Measurements from ENCODE around the gene ARHGEF38. TPM values are rescaled to one million over a fixed set of nuclear protein-coding genes. Genes with fewer than 3 reads are reported as not detected.

Gene ARHGEF38
- total RNA-seq, 3 donors from 2014 or later (not counting 1 experiment from before 2014, with no cell fraction given): not detected

GRCh38 chr4:105624530-105624929 lies 72.1 kb downstream of the ARHGEF38 start:
- Histone ChIP-seq H3K36me3 (ENCODE audit: control insufficient read depth, insufficient read depth, low read length) (no peaks in the 10 kb centered on the region), H3K27me3 (ENCODE audit: control insufficient read depth, insufficient read depth, low read length) (no peaks in the 10 kb centered on the region), H3K4me1 (ENCODE audit: control insufficient read depth, insufficient read depth, low read length) (no peaks in the 10 kb centered on the region), H3K27ac (ENCODE audit: low read length) (no peak overlapping the region), H3K4me3 (ENCODE audit: low read length) (no peak overlapping the region), H3K9me3 (ENCODE audit: control insufficient read depth, insufficient read depth, low read length) (no peaks in the 10 kb centered on the region)
- TF ChIP-seq CTCF (IDR thresholded peaks at IDR 0.05): no peak
- H3K27ac Mint-ChIP-seq: no peak overlapping the region
- DNase-seq (no peak), ATAC-seq (no peak)
- peaks cover 0 to 2% of the 10 kb centered on the region in 2 donors for H3K9me3 Mint-ChIP-seq
- no peak overlapping the region for H3K4me3 Mint-ChIP-seq
- 34% methylated on average over 4 of the region's 4 CpGs for WGBS (ENCODE audit: insufficient coverage)
- H3K36me3 Mint-ChIP-seq: no peaks in the 10 kb centered on the region
- no peaks in the 10 kb centered on the region for H3K4me1 Mint-ChIP-seq
- intact Hi-C loops (cut with micrococcal nuclease): no loop called here
- H3K27me3 Mint-ChIP-seq (ENCODE audit: low read depth in 2 of 2): peaks cover 6% of the 10 kb centered on the region in 2 donors

- H3K4me1 Mint-ChIP-seq: no peaks in the 10 kb centered on the region
- no peak overlapping the region for H3K4me3 Mint-ChIP-seq
- Histone ChIP-seq H3K4me1 (ENCODE audit: control insufficient read depth, insufficient read depth, low read length) (no peaks in the 10 kb centered on the region), H3K27ac (ENCODE audit: low read length) (no peak overlapping the region), H3K27me3 (ENCODE audit: control insufficient read depth, insufficient read depth, low read length) (no peaks in the 10 kb centered on the region), H3K36me3 (ENCODE audit: control insufficient read depth, insufficient read depth, low read length) (no peaks in the 10 kb centered on the region), H3K4me3 (ENCODE audit: low read length) (no peak overlapping the region), H3K9me3 (ENCODE audit: control insufficient read depth, insufficient read depth, low read length) (no peaks in the 10 kb centered on the region)
- no peak overlapping the region for H3K27ac Mint-ChIP-seq
- no CpG with 5 or more reads among the region's 1 CpG for WGBS (ENCODE audit: insufficient coverage)
- TF ChIP-seq CTCF (IDR thresholded peaks at IDR 0.05): no peak
- DNase-seq (no peak), ATAC-seq (no peak)
- no peaks in the 10 kb centered on the region for H3K36me3 Mint-ChIP-seq
- H3K27me3 Mint-ChIP-seq (ENCODE audit: low read depth in 2 of 2): peaks cover 6% of the 10 kb centered on the region in 2 donors
- intact Hi-C loops (cut with micrococcal nuclease): no loop called here
- H3K9me3 Mint-ChIP-seq: no peaks in the 10 kb centered on the region
These were observed 72.8 kb downstream of the ARHGEF38 start for GRCh38 chr4:105625214-105625613.

- H3K9me3 ChIP-seq (ENCODE audit: control insufficient read depth, insufficient read depth, low read length): no peaks in the 10 kb centered on the region
- no peaks in the 10 kb centered on the region for H3K27me3 ChIP-seq (ENCODE audit: control insufficient read depth, insufficient read depth, low read length)
- H3K4me1 ChIP-seq (ENCODE audit: control insufficient read depth, insufficient read depth, low read length): no peaks in the 10 kb centered on the region
- Mint-ChIP-seq H3K27me3 (ENCODE audit: low read depth in 2 of 2) (peaks cover under 1 to 6% of the 10 kb centered on the region in 2 donors), H3K27ac (no peak overlapping the region), H3K9me3 (no peaks in the 10 kb centered on the region), H3K4me1 (no peaks in the 10 kb centered on the region), H3K4me3 (no peak overlapping the region), H3K36me3 (no peaks in the 10 kb centered on the region)
- H3K27ac ChIP-seq (ENCODE audit: low read length): no peak overlapping the region
- H3K36me3 ChIP-seq (ENCODE audit: control insufficient read depth, insufficient read depth, low read length): no peaks in the 10 kb centered on the region
- intact Hi-C loops (cut with micrococcal nuclease): no loop called here
- DNase-seq: no peak
- TF ChIP-seq CTCF (IDR thresholded peaks at IDR 0.05): no peak
- 100% methylated on average over 1 of the region's 2 CpGs for WGBS (ENCODE audit: insufficient coverage)
- ATAC-seq: no peak
- H3K4me3 ChIP-seq (ENCODE audit: low read length): no peak overlapping the region
These were observed 74.4 kb downstream of the ARHGEF38 start for GRCh38 chr4:105626846-105627245.

- ATAC-seq: no peak
- H3K27me3 Mint-ChIP-seq (ENCODE audit: low read depth in 2 of 2): peaks cover 0 to 6% of the 10 kb centered on the region in 2 donors
These were observed 75.2 kb downstream of the ARHGEF38 start for GRCh38 chr4:105627620-105628019.

More at GRCh38 chr4:105627620-105628019, 75.2 kb downstream of the ARHGEF38 start:
- H3K4me1 Mint-ChIP-seq: no peaks in the 10 kb centered on the region
- TF ChIP-seq CTCF (IDR thresholded peaks at IDR 0.05): no peak
- H3K9me3 Mint-ChIP-seq: no peaks in the 10 kb centered on the region
- Histone ChIP-seq H3K27me3 (ENCODE audit: control insufficient read depth, insufficient read depth, low read length) (no peaks in the 10 kb centered on the region), H3K4me3 (ENCODE audit: low read length) (no peak overlapping the region), H3K27ac (ENCODE audit: low read length) (no peak overlapping the region), H3K4me1 (ENCODE audit: control insufficient read depth, insufficient read depth, low read length) (no peaks in the 10 kb centered on the region), H3K9me3 (ENCODE audit: control insufficient read depth, insufficient read depth, low read length) (no peaks in the 10 kb centered on the region), H3K36me3 (ENCODE audit: control insufficient read depth, insufficient read depth, low read length) (no peaks in the 10 kb centered on the region)
- intact Hi-C loops (cut with micrococcal nuclease): no loop called here
- WGBS (ENCODE audit: insufficient coverage): 81% methylated on average over 3 of the region's 3 CpGs
- no peak for DNase-seq
- H3K36me3 Mint-ChIP-seq: no peaks in the 10 kb centered on the region
- H3K4me3 Mint-ChIP-seq: no peak overlapping the region
- no peak overlapping the region for H3K27ac Mint-ChIP-seq
